ENCODE measurements around the gene CFAP20DC. TPM values are rescaled to one million over a fixed set of nuclear protein-coding genes. Genes with fewer than 3 reads are reported as not detected.
"Not testable (repeated sequence)": the region's sequence is repeated elsewhere in the genome, so short reads cannot be mapped to it uniquely, and the experiment has no call there.

Gene CFAP20DC
- total RNA-seq (2.2 and 2.6 TPM in 2 replicates), polyA plus RNA-seq (2.2 and 2.3 TPM in 2 replicates)

DNA sequence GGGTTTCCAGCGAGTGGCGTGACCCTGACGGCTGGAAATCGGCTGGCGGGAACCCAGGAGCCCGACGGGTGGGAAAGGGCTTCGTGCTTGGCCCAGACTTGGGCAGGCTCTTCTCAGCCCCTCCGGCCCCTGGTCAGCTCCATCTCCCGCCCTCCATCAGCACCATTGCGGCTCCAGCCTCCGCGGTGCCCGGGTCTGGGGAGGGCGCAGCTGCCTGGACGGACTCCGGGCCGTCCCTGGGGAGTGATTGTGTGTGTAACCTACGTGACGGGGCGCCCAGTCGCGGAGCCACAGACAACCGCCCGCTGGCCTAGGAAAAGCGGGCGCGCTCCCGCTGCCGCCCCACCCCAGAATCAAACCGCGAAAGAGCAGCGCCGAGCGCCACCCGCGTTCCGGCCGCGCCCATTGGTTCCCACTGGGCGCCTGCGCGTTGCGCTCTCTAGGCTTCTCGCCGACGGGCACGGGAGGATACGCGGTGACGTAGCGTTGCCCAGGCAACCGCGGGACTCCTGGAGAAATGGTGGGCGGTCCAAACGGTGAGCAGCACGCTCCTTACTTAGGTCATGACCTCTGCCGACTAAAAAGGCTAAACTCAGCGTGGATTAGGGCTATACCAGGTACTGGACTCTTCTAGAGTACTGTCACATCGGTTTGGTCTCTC, at the start of gene CFAP20DC:
CFAP20DC (minus strand) TSS at position 355 of the 661 bp plus-strand sequence. CDS start 394 bp downstream, outside the sequence.
- peak within 1 kb of the TSS; percentile 79 for H2AFZ ChIP-seq
- H3K27me3 ChIP-seq: no peaks in the 10 kb centered on the region
- DNase-seq (ENCODE audit: low spot score): peak; percentile 98
- H3K4me3 ChIP-seq: peak within 1 kb of the TSS; percentile 80
- peak within 1 kb of the TSS; percentile 88 for H3K4me2 ChIP-seq
- TF ChIP-seq EZH2 (IDR thresholded peaks at IDR 0.05; ENCODE audit: borderline replicate concordance) (no peak), EZH2phosphoT487 (IDR thresholded peaks at IDR 0.05; ENCODE audit: low read depth, severe bottlenecking, unreplicated experiment) (no peak)
- TF ChIP-seq, protein P1, sequence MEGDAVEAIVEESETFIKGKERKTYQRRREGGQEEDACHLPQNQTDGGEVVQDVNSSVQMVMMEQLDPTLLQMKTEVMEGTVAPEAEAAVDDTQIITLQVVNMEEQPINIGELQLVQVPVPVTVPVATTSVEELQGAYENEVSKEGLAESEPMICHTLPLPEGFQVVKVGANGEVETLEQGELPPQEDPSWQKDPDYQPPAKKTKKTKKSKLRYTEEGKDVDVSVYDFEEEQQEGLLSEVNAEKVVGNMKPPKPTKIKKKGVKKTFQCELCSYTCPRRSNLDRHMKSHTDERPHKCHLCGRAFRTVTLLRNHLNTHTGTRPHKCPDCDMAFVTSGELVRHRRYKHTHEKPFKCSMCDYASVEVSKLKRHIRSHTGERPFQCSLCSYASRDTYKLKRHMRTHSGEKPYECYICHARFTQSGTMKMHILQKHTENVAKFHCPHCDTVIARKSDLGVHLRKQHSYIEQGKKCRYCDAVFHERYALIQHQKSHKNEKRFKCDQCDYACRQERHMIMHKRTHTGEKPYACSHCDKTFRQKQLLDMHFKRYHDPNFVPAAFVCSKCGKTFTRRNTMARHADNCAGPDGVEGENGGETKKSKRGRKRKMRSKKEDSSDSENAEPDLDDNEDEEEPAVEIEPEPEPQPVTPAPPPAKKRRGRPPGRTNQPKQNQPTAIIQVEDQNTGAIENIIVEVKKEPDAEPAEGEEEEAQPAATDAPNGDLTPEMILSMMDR (IDR thresholded peaks at IDR 0.05; ENCODE audit: poor library complexity): no peak
- H3K9me2 ChIP-seq (replicated peaks; ENCODE audit: insufficient read depth): no peaks in the 10 kb centered on the region
- no peaks in the 10 kb centered on the region for H3K9me3 ChIP-seq (ENCODE audit: low read depth)
- H3K36me3 ChIP-seq (replicated peaks; ENCODE audit: insufficient read depth, low read depth): no peaks in the 10 kb centered on the region
- no peaks in the 10 kb centered on the region for H4K20me1 ChIP-seq (ENCODE audit: insufficient read depth, poor library complexity, severe bottlenecking)
- WGBS (ENCODE audit: low lambda C conversion rate, missing lambda C conversion rate): 3% methylated on average over 60 of the region's 60 CpGs
- peak within 1 kb of the TSS; percentile 56 for H3K27ac ChIP-seq
- no peaks in the 10 kb centered on the region for H3K79me2 ChIP-seq
- H3K4me1 ChIP-seq (ENCODE audit: insufficient read depth): no peaks in the 10 kb centered on the region

GRCh38 chr3:59098516-59098915, 48.7 kb upstream of the CFAP20DC start:
- not testable (repeated sequence) for H3K4me1 ChIP-seq (ENCODE audit: insufficient read depth); H3K9me3 ChIP-seq (ENCODE audit: low read depth); H2AFZ ChIP-seq; H3K36me3 ChIP-seq (replicated peaks; ENCODE audit: insufficient read depth, low read depth); H3K4me2 ChIP-seq; H3K79me2 ChIP-seq; H3K4me3 ChIP-seq; H3K27ac ChIP-seq; H3K9me2 ChIP-seq (replicated peaks; ENCODE audit: insufficient read depth); H4K20me1 ChIP-seq (ENCODE audit: insufficient read depth, poor library complexity, severe bottlenecking); DNase-seq (ENCODE audit: low spot score); H3K27me3 ChIP-seq
- 81% methylated on average over 1 of the region's 1 CpG for WGBS (ENCODE audit: low lambda C conversion rate, missing lambda C conversion rate)

GRCh38 chr3:59094446-59094845, 44.6 kb upstream of the CFAP20DC start:
- Histone ChIP-seq H3K4me2 (no peak overlapping the region), H4K20me1 (ENCODE audit: insufficient read depth, poor library complexity, severe bottlenecking) (no peaks in the 10 kb centered on the region), H3K4me1 (ENCODE audit: insufficient read depth) (no peaks in the 10 kb centered on the region), H3K27me3 (no peaks in the 10 kb centered on the region), H3K27ac (no peak overlapping the region), H3K36me3 (replicated peaks; ENCODE audit: insufficient read depth, low read depth) (no peaks in the 10 kb centered on the region), H3K9me2 (replicated peaks; ENCODE audit: insufficient read depth) (no peaks in the 10 kb centered on the region), H3K79me2 (no peaks in the 10 kb centered on the region), H3K4me3 (no peak overlapping the region), H3K9me3 (ENCODE audit: low read depth) (no peaks in the 10 kb centered on the region), H2AFZ (no peak overlapping the region)
- 85% methylated on average over 3 of the region's 3 CpGs for WGBS (ENCODE audit: low lambda C conversion rate, missing lambda C conversion rate)
- TF ChIP-seq, protein P1 (IDR thresholded peaks at IDR 0.05; ENCODE audit: poor library complexity): no peak
- no peak for TF ChIP-seq EZH2 (IDR thresholded peaks at IDR 0.05; ENCODE audit: borderline replicate concordance)
- TF ChIP-seq EZH2phosphoT487 (IDR thresholded peaks at IDR 0.05; ENCODE audit: low read depth, severe bottlenecking, unreplicated experiment): no peak
- no peak for DNase-seq (ENCODE audit: low spot score)

DNA sequence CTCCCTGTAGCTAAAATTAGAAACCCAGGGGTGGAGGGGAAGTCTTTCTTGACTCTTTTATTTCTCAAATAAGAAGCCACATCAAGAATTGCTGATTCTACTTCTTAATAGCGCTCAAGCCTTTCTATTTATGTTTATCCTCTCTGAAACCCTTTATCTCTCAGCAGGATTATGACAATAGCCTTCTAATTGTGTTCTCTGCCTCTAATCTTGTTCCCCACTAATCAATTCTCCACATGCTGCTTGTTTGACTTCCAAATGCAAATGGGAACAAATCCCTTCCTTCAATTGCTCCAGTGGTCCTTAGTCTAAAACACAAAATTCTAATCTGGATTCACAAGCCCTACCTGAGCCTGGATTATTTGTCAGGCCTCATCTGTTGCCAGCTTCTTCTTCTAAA, 43.7 kb upstream of the CFAP20DC start:
- no peak overlapping the region for H3K27ac ChIP-seq

More for the DNA sequence above, 43.7 kb upstream of the CFAP20DC start:
- Histone ChIP-seq H3K9me3 (ENCODE audit: low read depth) (no peaks in the 10 kb centered on the region), H3K4me3 (no peak overlapping the region), H3K4me1 (ENCODE audit: insufficient read depth) (no peaks in the 10 kb centered on the region), H3K27me3 (no peaks in the 10 kb centered on the region), H3K9me2 (replicated peaks; ENCODE audit: insufficient read depth) (no peaks in the 10 kb centered on the region), H3K79me2 (no peaks in the 10 kb centered on the region), H2AFZ (no peak overlapping the region), H3K36me3 (replicated peaks; ENCODE audit: insufficient read depth, low read depth) (no peaks in the 10 kb centered on the region), H4K20me1 (ENCODE audit: insufficient read depth, poor library complexity, severe bottlenecking) (no peaks in the 10 kb centered on the region), H3K4me2 (no peak overlapping the region)
- 33% methylated on average over 1 of the region's 1 CpG for WGBS (ENCODE audit: low lambda C conversion rate, missing lambda C conversion rate)
- DNase-seq (ENCODE audit: low spot score): no peak
- no peak for TF ChIP-seq EZH2phosphoT487 (IDR thresholded peaks at IDR 0.05; ENCODE audit: low read depth, severe bottlenecking, unreplicated experiment)
